Measurements from ENCODE around the gene ALG6. TPM values are rescaled to one million over a fixed set of nuclear protein-coding genes. Genes with fewer than 3 reads are reported as not detected.
"Not testable (repeated sequence)": the region's sequence is repeated elsewhere in the genome, so short reads cannot be mapped to it uniquely, and the experiment has no call there.

ALG6 gene
- total RNA-seq, 8 experiments from 2014 or later, result 7.4 to 20.8 (median 17.3) TPM

GRCh38 chr1:63405021-63405420, 37.6 kb downstream of the ALG6 start:
- Histone ChIP-seq H3K27ac (no peak overlapping the region), H3K4me1 (replicated peaks in 1 of 2) (no peaks in the 10 kb centered on the region), H3K4me3 (no peak overlapping the region)
- ATAC-seq (replicated peaks in 6 of 8), result no peak
- in situ Hi-C loops (cut with MboI; ENCODE audit: low pct_unique_long_range_greater_than_20kb in 2 of 9, low sequenced_read_pairs in 9 of 9, unreplicated experiment in 9 of 9), result no loop called here

GRCh38 chr1:63405987-63406386, 38.6 kb downstream of the ALG6 start:
- H3K4me1 ChIP-seq (replicated peaks in 1 of 2), result no peaks in the 10 kb centered on the region
- no peak overlapping the region for H3K27ac ChIP-seq
- ATAC-seq (replicated peaks in 6 of 8), result no peak
- in situ Hi-C loops (cut with MboI; ENCODE audit: low pct_unique_long_range_greater_than_20kb in 2 of 9, low sequenced_read_pairs in 9 of 9, unreplicated experiment in 9 of 9), result no loop called here
- H3K4me3 ChIP-seq, result no peak overlapping the region

- in situ Hi-C loops (cut with MboI; ENCODE audit: low pct_unique_long_range_greater_than_20kb in 2 of 9, low sequenced_read_pairs in 9 of 9, unreplicated experiment in 9 of 9), result no loop called here
- no peaks in the 10 kb centered on the region for H3K4me1 ChIP-seq (replicated peaks in 1 of 2)
- H3K4me3 ChIP-seq, result no peak overlapping the region
- ATAC-seq (replicated peaks in 6 of 8), result no peak
- no peak overlapping the region for H3K27ac ChIP-seq
These were observed 39.6 kb downstream of the ALG6 start for GRCh38 chr1:63407002-63407401.

- WGBS, 10 experiments, result 72 to 100% (median 95%) methylated on average over 1 to 4 of the region's 4 CpGs
- in situ Hi-C loops (cut with MboI; ENCODE audit: low pct_unique_long_range_greater_than_20kb in 2 of 9, low sequenced_read_pairs in 9 of 9, unreplicated experiment in 9 of 9), result no loop called here
These were observed 40.9 kb downstream of the ALG6 start for GRCh38 chr1:63408331-63408730.

GRCh38 chr1:63411066-63411465, 43.6 kb downstream of the ALG6 start:
- ATAC-seq (replicated peaks in 6 of 8), result no peak
- no peak overlapping the region for H3K4me3 ChIP-seq
- no peaks in the 10 kb centered on the region for H3K4me1 ChIP-seq (replicated peaks in 1 of 2)
- H3K27ac ChIP-seq, result no peak overlapping the region
- 0 to 100% (median 80%) methylated on average over 1 to 2 of the region's 2 CpGs for WGBS, 10 experiments
- in situ Hi-C loops (cut with MboI; ENCODE audit: low pct_unique_long_range_greater_than_20kb in 2 of 9, low sequenced_read_pairs in 9 of 9, unreplicated experiment in 9 of 9), result no loop called here

More at GRCh38 chr1:63408331-63408730, 40.9 kb downstream of the ALG6 start:
- Histone ChIP-seq H3K27ac (no peak overlapping the region), H3K4me1 (replicated peaks in 1 of 2) (no peaks in the 10 kb centered on the region), H3K4me3 (no peak overlapping the region)
- no peak for ATAC-seq (replicated peaks in 6 of 8)

GRCh38 chr1:63413394-63413793, 46.0 kb downstream of the ALG6 start:
- H3K27ac ChIP-seq, result no peak overlapping the region
- H3K4me3 ChIP-seq, result no peak overlapping the region
- WGBS, 10 experiments, result 43 to 100% (median 70%) methylated on average over 1 of the region's 1 CpG; no CpG with 5 or more reads in 1 of the 10 experiments
- in situ Hi-C loops (cut with MboI; ENCODE audit: low pct_unique_long_range_greater_than_20kb in 2 of 9, low sequenced_read_pairs in 9 of 9, unreplicated experiment in 9 of 9), result no loop called here
- no peaks in the 10 kb centered on the region for H3K4me1 ChIP-seq (replicated peaks in 1 of 2)
- no peak for ATAC-seq (replicated peaks in 6 of 8)

GRCh38 chr1:63414691-63415365, 47.4 kb downstream of the ALG6 start:
- H3K27ac ChIP-seq, result no peak overlapping the region
- no peaks in the 10 kb centered on the region for H3K4me1 ChIP-seq (replicated peaks in 1 of 2)
- in situ Hi-C loops (cut with MboI; ENCODE audit: low pct_unique_long_range_greater_than_20kb in 2 of 9, low sequenced_read_pairs in 9 of 9, unreplicated experiment in 9 of 9), result no loop called here
- no peak overlapping the region for H3K4me3 ChIP-seq
- ATAC-seq (replicated peaks in 6 of 8), result no peak
- 52 to 85% (median 79%) methylated on average over 2 to 3 of the region's 3 CpGs; no CpG with 5 or more reads in 3 of the 10 experiments for WGBS, 10 experiments

GRCh38 chr1:63418101-63418500, 50.7 kb downstream of the ALG6 start:
- H3K27ac ChIP-seq, result no peak overlapping the region
- H3K4me3 ChIP-seq, result no peak overlapping the region
- in situ Hi-C loops (cut with MboI; ENCODE audit: low pct_unique_long_range_greater_than_20kb in 2 of 9, low sequenced_read_pairs in 9 of 9, unreplicated experiment in 9 of 9), result no loop called here
- no peaks in the 10 kb centered on the region for H3K4me1 ChIP-seq (replicated peaks in 1 of 2)
- no peak for ATAC-seq (replicated peaks in 6 of 8)

GRCh38 chr1:63420746-63421145, 53.3 kb downstream of the ALG6 start:
- in situ Hi-C loops (cut with MboI; ENCODE audit: low pct_unique_long_range_greater_than_20kb in 2 of 9, low sequenced_read_pairs in 9 of 9, unreplicated experiment in 9 of 9); ATAC-seq (replicated peaks in 6 of 8): not testable (repeated sequence)
- WGBS, 10 experiments, result 75 to 100% (median 100%) methylated on average over 1 of the region's 1 CpG; no CpG with 5 or more reads in 5 of the 10 experiments

GRCh38 chr1:63423649-63424048, 56.2 kb downstream of the ALG6 start:
- in situ Hi-C loops (cut with MboI; ENCODE audit: low pct_unique_long_range_greater_than_20kb in 2 of 9, low sequenced_read_pairs in 9 of 9, unreplicated experiment in 9 of 9), result no loop called here
- Histone ChIP-seq H3K27ac (no peak overlapping the region), H3K4me1 (replicated peaks in 1 of 2) (no peaks in the 10 kb centered on the region), H3K4me3 (no peak overlapping the region)
- ATAC-seq (replicated peaks in 6 of 8), result peak in 1 of 8 experiments; percentile 27
- WGBS, 10 experiments, result 86 to 100% (median 90%) methylated on average over 1 to 2 of the region's 2 CpGs; no CpG with 5 or more reads in 2 of the 10 experiments

More at GRCh38 chr1:63420746-63421145, 53.3 kb downstream of the ALG6 start:
- not testable (repeated sequence) for H3K27ac ChIP-seq; H3K4me1 ChIP-seq (replicated peaks in 1 of 2); H3K4me3 ChIP-seq

- no peak for ATAC-seq (replicated peaks in 6 of 8)
- in situ Hi-C loops (cut with MboI; ENCODE audit: low pct_unique_long_range_greater_than_20kb in 2 of 9, low sequenced_read_pairs in 9 of 9, unreplicated experiment in 9 of 9), result loop anchor here in 1 of 9 experiments (25.0 kb wide), 1 partner anchor 242 kb away; no protein-coding TSS in a partner anchor
- Histone ChIP-seq H3K4me3 (no peak overlapping the region), H3K4me1 (replicated peaks in 1 of 2) (no peaks in the 10 kb centered on the region), H3K27ac (no peak overlapping the region)
These were observed 61.4 kb downstream of the ALG6 start for GRCh38 chr1:63428815-63429214.

- H3K4me3 ChIP-seq, result no peak overlapping the region
- ATAC-seq (replicated peaks in 6 of 8), result no peak
- no peaks in the 10 kb centered on the region for H3K4me1 ChIP-seq (replicated peaks in 1 of 2)
- no peak overlapping the region for H3K27ac ChIP-seq
- in situ Hi-C loops (cut with MboI; ENCODE audit: low pct_unique_long_range_greater_than_20kb in 2 of 9, low sequenced_read_pairs in 9 of 9, unreplicated experiment in 9 of 9), result loop anchor here in 1 of 9 experiments (25.0 kb wide), 1 partner anchor 242 kb away; no protein-coding TSS in a partner anchor
These were observed 61.9 kb downstream of the ALG6 start for GRCh38 chr1:63429281-63429680.

- Histone ChIP-seq H3K4me3 (no peak overlapping the region), H3K27ac (no peak overlapping the region), H3K4me1 (replicated peaks in 1 of 2) (no peaks in the 10 kb centered on the region)
- ATAC-seq (replicated peaks in 6 of 8), result no peak
- in situ Hi-C loops (cut with MboI; ENCODE audit: low pct_unique_long_range_greater_than_20kb in 2 of 9, low sequenced_read_pairs in 9 of 9, unreplicated experiment in 9 of 9), result loop anchor here in 1 of 9 experiments (25.0 kb wide), 1 partner anchor 248 kb away; no protein-coding TSS in a partner anchor
- WGBS, 10 experiments, result 54 to 100% (median 91%) methylated on average over 1 to 4 of the region's 4 CpGs
These were observed 67.7 kb downstream of the ALG6 start for GRCh38 chr1:63435161-63435560.

- H3K4me1 ChIP-seq (replicated peaks in 1 of 2), result no peaks in the 10 kb centered on the region
- no peak for ATAC-seq (replicated peaks in 6 of 8)
- no peak overlapping the region for H3K4me3 ChIP-seq
- in situ Hi-C loops (cut with MboI; ENCODE audit: low pct_unique_long_range_greater_than_20kb in 2 of 9, low sequenced_read_pairs in 9 of 9, unreplicated experiment in 9 of 9), result loop anchor here in 1 of 9 experiments (25.0 kb wide), 1 partner anchor 255 kb away; no protein-coding TSS in a partner anchor
- H3K27ac ChIP-seq, result no peak overlapping the region
These were observed 74.7 kb downstream of the ALG6 start for GRCh38 chr1:63442141-63442475.
